SU-DHL-6 (cell line): ENCODE results near the gene KLKB1.

Experiments
- CTCF ChIP-seq: fragments of 200-600 bp; sonication (generic); IDR thresholded peaks from one replicate; pipeline ENCODE4 v1.5.1; 2017; ENCODE audit warnings: antibody characterized with exemption, mild to moderate bottlenecking, low read length, moderate library complexity; ENCODE audit not compliant: insufficient read depth, poor library complexity, severe bottlenecking
- EZH2phosphoT487 ChIP-seq: fragments of 200-600 bp; sonication (generic), shearing (Covaris generic); conservative IDR thresholded peaks from 2 replicates; pipeline ENCODE4 v1.6.1; 2018; ENCODE audit warnings: mild to moderate bottlenecking, antibody characterized with exemption, low read length, moderate library complexity, mixed read lengths

- TF ChIP-seq CTCF (no peak), EZH2phosphoT487 (no peak)
Measured at GRCh38 chr4:186250760-186251159, 23.5 kb downstream of the KLKB1 start.
